NCI-H446 treated with DMSO at 0.1 percent for 48 hours (cell line): Measurements from ENCODE around the gene IQGAP2.
"Not testable (repeated sequence)": the region's sequence is repeated elsewhere in the genome, so short reads cannot be mapped to it uniquely, and the experiment has no call there.

Experiments
- DNase-seq: peaks from one replicate; lab custom pipeline; 2025; lab: John Stamatoyannopoulos, UW

The IQGAP2 gene, protein sequence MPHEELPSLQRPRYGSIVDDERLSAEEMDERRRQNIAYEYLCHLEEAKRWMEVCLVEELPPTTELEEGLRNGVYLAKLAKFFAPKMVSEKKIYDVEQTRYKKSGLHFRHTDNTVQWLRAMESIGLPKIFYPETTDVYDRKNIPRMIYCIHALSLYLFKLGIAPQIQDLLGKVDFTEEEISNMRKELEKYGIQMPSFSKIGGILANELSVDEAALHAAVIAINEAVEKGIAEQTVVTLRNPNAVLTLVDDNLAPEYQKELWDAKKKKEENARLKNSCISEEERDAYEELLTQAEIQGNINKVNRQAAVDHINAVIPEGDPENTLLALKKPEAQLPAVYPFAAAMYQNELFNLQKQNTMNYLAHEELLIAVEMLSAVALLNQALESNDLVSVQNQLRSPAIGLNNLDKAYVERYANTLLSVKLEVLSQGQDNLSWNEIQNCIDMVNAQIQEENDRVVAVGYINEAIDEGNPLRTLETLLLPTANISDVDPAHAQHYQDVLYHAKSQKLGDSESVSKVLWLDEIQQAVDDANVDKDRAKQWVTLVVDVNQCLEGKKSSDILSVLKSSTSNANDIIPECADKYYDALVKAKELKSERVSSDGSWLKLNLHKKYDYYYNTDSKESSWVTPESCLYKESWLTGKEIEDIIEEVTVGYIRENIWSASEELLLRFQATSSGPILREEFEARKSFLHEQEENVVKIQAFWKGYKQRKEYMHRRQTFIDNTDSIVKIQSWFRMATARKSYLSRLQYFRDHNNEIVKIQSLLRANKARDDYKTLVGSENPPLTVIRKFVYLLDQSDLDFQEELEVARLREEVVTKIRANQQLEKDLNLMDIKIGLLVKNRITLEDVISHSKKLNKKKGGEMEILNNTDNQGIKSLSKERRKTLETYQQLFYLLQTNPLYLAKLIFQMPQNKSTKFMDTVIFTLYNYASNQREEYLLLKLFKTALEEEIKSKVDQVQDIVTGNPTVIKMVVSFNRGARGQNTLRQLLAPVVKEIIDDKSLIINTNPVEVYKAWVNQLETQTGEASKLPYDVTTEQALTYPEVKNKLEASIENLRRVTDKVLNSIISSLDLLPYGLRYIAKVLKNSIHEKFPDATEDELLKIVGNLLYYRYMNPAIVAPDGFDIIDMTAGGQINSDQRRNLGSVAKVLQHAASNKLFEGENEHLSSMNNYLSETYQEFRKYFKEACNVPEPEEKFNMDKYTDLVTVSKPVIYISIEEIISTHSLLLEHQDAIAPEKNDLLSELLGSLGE (N-terminal part only)

DNA sequence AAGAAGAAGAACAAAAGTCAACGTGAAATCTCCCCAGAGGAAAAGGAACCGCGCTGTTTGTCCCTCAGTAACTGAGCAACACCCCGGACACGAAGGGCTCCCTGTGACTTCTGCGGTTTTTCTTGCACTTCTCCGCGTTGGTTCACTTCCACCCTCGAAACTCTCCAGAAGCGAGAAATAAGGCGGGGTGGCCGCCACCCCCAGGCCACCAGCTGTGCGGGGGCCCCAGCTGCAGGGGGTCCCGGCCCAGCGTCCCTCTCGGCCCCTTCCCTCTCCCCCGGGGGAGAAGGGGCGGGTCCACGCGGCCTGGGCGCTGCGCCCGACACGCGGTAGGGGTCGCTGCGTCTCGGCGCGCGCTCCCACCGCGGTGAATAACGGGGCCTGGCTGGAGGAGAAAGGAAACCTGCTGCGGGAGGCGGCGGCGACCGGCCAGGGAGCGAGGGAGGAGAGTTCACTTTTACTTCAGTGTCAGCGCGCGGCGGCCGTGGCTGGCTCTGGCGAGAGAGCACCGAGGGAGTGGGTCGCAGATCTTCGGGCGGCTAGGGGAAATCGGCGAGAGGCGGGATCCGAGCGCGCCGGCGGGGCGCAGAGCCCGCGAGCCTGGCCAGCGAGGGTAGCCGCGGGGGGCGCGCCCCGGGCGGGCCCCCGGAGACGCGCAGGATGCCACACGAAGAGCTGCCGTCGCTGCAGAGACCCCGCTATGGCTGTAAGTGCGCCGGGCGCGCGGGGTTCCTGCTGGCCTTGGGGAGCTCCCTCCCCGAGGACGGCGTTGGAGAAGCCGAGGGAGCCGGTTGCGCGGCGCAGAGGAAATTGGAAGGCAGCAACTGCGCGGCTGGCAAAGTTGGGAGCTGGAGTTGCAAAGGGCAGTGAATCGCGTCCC, at the start of gene IQGAP2:
TSS of gene IQGAP2 (plus strand) at position 400 of the 880 bp plus-strand sequence. CDS start at position 661, 261 bp downstream.
- DNase-seq: no peak

DNA sequence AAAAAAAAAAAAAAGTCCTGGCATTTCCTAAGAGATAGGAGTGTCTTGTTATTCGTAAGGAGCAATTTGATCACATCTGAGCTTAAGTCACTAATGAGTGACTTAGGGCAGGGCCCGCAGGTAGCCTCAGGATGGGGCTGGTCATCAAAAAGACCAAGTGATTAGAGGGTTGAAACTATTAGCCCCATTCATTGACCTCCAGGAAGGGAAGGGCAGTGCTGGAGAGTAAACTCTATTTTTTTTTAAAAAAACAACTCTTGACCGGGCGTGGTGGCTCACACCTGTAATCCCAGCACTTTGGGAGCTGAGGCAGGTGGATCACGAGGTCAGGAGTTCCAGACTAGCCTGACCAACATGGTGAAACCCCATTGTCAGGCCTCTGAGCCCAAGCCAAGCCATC, 46.2 kb upstream of the IQGAP2 start:
- no peak for DNase-seq

DNA sequence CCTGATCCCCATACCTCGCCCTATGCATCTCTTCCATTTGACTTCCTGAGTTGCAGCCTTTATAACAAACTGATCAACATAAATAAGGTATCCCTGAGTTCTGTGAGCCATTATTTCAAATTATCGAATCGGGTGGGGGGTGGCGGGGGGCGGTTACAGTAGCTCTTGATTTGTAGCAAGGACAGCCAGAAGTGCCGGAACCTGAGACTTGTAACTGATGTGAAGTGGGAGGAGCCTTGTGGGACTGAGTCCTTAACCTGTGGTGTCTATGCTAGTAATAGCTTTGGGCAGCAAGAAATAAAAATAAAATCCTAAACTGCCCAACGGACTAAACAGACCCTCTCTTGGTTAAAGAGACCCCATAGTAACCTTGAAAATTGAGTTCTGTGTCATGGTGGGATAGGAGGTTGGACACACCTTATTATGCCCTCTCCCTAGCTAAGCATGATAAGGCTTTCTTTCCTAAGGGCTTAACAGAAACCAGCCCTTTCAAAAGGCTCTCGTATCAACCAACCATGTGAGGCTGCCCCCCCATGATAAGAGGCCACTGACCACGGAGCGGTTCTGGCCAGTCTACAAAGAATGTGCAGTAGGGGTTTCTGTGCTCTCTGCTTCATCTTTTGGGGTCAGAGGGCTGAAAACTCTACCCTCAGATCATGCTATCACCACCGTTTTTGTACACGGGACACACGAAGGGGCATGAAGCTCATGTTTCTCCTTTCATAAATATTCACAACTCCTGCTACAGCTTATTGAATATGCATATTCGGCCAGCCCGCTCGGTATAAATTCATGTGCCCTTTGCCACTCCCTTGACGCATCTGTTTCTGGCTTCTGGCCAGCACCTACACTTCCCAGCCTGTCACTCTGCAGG, 39.5 kb upstream of the IQGAP2 start:
- DNase-seq: no peak

DNA sequence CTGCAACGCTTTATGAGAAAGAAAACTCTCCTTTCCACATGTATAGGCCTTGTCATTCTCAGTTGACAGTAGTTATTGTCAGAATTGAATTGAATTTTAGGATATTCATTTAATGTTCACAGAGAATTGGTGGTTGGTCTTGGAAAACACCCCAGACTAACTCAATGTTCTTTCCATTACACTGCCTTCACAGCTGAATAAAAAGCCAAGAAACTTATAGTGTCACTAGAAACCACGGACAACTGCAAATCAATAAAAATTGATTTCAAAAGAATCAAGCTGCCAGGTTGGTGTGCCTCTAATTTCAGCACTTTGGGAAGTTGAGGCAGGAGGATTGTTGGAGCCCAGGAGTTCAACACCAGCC, 38.9 kb upstream of the IQGAP2 start:
- no peak for DNase-seq

DNA sequence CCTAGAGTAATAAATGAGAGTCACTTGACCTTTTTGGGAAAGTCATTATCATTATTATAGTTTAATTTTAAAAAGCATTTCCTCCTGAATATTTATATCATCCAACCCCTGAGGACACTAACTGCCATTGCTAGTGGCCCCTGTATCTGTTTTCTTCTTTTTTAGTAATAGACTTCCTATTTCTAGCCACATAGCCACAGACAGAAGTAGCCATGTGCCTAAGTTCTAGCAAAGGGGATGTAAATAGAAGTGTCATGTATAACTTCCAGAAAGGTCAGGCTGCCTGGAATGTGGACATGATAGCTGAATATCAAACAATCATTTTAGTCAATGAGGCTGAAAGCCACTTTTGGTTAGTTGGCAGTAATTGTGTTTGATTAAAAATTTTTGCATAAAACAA, 37.5 kb upstream of the IQGAP2 start:
- DNase-seq: no peak

DNA sequence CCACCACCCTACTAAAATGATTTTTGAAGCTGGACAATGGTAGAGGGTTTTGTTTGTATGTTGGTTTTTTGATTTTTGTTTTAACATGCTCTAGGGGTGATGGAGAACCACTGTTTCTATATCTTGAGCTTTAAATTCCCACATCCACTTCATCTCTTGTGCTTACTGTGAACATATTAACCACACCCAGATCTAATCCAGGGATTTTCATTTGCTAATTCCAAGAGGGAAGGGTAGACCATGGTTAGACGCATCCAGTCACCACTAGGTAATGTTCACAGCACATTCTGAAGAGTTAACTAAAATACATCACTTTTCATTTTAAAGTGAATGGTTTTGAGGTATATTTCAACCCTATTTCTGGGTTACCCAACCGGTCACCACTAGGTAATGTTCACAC, 36.5 kb upstream of the IQGAP2 start:
- no peak for DNase-seq

DNA sequence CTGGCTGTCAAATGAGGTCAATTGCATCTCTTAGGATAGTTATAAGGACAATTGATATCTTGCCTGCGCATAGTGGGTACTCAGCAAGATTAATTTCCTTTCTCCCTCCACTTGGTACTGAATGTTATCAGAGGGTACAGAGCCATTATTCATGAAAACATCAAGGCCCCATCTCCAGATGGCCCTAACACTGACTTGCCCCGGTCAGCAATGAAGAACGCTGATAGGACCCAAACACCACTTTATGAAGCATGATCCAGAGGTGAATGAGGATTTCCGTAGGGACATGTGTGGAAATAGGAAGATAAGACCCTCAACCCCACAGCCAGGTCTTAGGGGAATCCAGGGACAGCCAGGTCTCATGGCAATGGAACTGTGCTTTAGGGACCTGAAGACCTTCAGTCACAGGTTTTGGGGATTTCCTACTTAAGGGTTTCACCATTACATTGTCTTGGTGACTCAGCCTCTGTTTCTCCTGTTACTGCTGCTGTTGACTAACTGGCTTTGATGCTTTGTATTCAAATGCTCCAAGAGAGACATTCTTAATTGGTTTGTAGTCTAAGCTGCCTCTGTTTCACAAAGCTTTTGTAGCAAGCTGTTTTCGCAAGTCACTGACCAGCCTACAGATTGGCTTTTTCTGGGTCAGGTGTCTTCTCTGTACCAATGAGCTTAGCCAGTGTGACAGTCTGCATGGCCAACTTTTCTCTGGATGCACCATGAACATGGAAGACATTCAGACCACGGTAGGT, 35.3 kb upstream of the IQGAP2 start:
- no peak for DNase-seq

DNA sequence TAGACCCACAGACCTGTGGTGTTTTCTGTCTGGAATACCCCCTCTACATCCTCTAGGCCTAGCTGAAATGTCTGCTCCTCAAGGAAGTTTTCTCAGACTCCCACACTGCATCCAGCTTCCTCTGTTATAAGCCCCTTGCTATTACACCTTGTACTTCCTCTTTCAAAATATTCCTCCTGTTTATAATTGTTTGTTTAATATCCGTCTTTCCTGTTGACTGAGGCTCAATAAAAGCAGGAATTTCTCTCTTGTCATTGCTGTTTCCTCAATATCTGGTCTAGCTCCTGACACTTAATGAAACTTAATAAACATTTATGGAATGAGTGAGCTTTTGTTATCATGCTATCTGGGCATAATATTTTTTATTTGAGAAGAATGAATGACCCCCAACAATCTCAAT, 34.1 kb upstream of the IQGAP2 start:
- no peak for DNase-seq

DNA sequence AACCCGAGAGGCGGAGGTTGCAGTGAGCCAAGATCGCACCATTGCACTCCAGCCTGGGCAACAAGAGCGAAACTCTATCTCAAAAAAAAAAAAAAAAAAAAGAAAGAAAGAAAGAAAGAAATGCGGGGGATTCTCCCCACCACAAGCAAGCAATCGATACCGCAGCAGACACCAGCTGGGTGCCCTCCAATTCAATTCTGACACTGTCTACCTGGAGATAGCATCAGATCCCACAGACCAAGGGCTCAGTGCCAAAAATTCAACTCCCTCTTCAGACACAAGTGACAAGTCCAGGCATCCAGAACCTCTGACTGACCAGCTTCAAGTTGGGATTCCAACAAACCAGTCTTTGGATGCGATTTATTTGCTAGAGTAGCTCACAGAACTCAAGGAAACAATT, 33.4 kb upstream of the IQGAP2 start:
- DNase-seq: not testable (repeated sequence)

DNA sequence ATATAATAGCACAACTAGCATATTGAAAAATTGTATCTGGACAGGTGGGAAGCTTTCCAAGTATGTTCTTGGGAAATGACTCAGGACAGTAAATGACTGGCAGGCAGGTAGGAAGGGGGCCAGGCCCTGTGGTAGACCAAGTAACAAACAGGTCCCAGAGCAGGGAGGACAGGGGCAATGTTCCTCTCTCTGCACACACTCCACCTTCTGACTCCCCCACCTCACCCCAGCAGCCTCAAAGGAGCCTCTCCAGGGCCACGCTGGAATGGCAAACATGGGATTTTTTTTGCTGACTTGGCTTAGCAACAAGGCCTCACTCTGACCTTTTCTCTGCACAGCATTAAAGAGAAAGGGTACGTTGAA, 31.1 kb upstream of the IQGAP2 start:
- DNase-seq: no peak

DNA sequence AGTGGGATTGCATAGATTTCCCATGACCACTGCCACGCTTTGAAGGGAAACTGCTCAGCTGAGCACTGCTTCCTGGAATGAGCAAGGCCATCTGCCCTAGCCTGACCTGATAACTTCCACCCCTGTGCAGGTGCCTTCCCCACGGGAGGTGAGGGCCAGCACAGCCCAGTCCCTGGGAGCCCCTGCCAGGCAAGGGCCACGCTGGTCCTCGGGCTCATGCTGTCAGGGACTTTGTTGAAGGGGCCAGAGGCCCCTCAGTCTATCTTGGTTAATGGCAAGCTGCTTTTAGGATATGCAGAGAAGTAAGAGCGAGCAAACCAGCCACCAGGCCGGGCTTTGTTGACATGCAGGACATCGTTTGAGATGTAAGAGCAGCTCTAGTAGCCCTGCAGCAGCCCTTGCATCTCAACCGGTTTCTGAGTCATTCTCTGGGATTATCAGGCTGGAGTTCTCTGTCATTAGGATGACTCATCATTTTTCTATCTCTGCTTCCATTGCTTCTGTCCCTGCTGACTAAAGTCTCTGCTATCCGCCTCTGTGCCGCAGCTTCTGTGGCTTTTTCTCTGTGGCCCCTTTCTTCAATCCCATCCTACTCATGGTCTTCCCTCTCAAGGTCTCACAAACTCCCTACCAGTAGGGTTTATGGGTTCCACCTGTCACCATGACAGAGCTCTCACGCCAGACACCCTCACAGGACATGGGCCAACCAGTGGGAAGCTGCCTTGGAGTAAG, 30.6 kb upstream of the IQGAP2 start:
- DNase-seq: no peak

DNA sequence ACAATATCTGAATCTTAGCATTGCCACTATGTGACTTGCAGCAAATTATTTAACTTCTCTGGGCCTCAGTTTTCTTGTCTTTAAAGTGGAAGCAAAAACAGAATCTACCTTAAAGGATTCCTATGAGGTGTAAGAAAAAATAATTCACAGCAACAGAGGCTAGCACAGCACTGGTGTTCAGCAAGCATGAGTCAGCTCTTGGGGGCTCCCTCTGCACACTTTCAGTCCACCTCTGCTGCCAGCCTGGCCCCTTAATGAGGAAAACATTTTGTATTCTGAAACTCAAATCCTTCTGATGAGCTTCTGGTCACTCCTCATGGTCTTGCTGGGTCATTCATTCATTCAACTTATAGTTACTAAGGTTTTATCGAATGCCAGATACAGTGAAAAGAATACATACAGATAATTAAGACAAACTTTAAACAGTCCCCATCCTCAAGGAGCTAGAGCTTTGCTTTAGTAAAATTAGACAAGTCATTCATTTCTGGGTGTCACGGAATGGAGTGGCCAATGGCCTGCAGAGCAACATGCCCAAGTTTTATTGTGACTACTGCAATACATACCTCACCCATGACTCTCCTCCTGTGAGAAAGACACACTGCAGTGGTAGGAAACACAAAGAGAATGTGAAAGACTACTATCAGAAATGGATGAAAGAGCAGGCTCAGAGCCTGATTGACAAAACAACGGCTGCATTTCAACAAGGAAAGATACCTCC, 26.8 kb upstream of the IQGAP2 start:
- no peak for DNase-seq

DNA sequence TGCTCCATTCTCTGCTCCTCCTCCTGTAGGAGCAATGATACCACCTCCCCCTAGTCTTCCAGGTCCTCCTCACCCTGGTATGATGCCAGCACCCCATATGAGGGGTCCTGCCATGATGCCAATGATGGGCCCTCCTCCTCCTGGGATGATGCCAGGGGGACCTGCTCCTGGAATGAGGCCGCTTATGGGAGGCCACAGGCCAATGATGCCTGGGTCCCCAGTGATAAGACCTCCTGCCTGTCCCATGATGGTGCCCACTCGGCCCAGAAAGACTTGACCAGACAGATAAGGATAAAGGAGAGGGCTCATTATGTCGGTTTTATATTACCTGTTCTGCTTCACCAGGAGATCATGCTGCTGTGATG, 26.2 kb upstream of the IQGAP2 start:
- no peak for DNase-seq

DNA sequence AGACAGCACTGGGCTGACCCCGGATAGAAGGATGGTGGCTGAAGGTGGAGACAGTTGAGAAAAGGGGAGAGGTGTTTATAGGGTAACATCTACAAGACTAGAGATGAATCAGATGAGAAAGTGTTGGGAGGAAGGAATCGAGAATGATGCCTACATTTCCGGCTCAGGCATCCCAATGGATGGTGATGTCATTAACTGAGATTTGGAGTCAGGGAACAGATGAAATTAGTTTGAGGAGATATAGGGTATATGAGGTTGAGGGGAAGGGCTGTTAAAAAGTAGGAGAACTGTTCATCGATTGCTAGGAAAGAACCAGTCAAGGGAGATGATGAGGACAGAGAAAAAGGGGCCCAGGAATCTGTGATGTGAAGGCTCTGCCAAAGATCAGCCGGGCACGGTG, 24.7 kb upstream of the IQGAP2 start:
- no peak for DNase-seq

DNA sequence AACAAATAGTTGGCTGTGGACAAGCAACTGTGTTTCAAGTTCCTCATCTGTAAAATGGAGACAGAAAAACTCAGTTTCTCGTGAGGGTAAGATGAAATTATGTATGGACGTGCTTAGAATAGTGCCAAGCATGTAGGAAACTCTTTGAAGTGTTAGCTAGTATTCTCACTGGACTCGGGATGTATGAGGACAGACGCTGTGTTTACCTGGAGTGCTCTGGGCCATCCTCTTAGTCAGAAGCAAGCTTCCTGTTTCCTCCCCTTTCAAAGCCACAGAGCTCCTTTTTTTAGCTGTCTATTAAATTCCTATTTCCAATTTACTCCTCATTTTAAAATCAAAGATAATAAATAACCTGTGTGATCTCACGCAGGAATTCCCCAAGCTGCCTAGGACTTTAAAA, 23.8 kb upstream of the IQGAP2 start:
- no peak for DNase-seq

DNA sequence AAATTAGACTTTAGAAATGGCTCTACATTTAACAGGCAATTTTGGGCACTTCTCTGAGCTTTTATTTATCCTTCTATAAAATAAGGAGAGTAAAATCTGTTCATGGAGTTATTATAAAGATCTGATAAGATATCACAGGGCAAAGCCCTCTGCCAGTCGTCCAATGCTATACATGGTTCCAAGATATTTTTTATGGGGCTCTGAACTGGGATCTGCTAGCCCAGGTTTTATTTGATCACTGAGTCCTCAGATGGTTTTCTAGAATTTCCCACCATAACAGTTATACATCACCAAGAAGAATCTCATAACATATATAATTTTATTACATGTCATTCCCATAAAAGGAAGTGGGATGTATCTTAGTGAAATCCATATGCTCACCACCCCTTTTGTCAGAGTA, 23.2 kb upstream of the IQGAP2 start:
- DNase-seq: no peak

DNA sequence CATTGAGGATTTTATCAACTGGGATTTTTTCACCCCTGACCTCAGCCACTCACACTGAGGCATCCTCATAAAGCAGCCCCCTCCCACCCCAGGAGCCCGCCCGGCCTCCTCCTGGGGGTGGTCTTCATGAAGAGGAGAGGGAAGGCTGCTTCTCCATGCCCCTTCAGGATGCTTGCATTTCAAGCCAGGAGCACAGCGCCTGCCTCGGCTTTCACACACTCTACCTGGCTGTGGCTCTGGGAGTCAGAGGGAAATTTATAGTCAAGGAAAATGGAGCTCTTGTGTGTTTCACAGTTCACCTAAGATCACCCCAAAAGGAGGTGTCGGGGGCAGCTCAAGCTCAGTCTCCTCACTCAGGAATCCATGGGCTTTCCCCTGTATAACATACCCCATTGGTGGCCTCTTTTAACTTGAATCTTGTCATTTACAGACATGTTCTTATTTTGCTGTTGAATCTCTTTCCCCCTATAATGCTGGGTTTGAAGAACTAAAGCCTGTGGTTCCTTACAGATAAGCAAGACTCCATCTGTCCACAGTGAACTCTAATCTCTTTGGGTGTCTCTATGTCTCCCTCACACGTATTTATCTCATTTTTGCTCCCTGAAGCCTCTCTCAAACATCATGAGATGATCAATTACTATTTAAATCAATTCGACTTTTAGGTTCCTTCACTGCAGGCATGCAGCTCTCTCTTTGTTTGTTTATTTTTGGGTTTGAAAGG, 22.6 kb upstream of the IQGAP2 start:
- no peak for DNase-seq
